AG09319 (cell line): ENCODE data around the gene BTBD2.

ENCODE experiments used
- DNase-seq: peaks from one replicate; pipeline ENCODE4 v3.0.0-alpha.2; 2010; ENCODE audit warnings: low read depth; ENCODE audit errors: extremely low read depth
- TF ChIP-seq, protein P1 (sequence below): IDR thresholded peaks from 2 replicates; pipeline ENCODE4 v1.5.1; 2011; ENCODE audit warnings: low read depth, mild to moderate bottlenecking, inconsistent platforms, low read length, moderate library complexity

Gene BTBD2

DNA sequence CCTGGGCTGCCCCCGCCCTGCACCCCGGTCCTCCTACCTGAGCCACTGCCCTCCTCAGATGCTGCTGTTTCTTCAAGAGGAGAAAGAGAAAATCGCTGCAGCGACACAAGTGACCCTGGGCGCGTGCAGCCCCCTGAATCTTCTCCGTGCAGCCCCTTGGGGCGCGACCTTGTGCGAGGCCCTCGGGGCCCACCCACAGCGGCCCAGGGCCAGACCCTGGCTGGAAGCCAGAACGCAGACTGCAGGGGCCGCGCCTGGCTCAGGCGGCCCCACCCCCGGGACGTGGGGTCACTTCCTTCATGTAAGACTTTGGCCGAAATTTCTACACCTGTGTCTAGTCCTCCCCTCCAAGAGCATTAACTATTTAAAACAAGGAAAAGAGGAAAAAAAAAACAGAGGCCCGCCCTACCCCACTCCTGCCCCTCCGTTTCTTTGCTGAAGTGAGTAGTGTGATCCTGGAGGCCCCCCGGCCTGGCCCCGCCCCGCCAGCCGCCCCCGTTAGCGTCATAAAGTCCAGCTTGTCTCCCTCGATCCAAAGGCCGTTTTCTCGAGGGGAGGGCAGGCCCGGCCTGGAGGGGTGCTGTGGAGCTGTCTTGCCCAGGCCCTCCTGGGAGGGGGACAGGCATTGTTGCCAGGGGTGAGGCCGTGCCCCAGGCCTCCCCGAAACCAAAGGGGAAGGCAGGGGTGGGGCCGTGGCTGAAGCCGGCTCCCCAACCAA is 35.3 kb downstream of the BTBD2 start:
- TF ChIP-seq, protein P1, sequence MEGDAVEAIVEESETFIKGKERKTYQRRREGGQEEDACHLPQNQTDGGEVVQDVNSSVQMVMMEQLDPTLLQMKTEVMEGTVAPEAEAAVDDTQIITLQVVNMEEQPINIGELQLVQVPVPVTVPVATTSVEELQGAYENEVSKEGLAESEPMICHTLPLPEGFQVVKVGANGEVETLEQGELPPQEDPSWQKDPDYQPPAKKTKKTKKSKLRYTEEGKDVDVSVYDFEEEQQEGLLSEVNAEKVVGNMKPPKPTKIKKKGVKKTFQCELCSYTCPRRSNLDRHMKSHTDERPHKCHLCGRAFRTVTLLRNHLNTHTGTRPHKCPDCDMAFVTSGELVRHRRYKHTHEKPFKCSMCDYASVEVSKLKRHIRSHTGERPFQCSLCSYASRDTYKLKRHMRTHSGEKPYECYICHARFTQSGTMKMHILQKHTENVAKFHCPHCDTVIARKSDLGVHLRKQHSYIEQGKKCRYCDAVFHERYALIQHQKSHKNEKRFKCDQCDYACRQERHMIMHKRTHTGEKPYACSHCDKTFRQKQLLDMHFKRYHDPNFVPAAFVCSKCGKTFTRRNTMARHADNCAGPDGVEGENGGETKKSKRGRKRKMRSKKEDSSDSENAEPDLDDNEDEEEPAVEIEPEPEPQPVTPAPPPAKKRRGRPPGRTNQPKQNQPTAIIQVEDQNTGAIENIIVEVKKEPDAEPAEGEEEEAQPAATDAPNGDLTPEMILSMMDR = no peak

DNA sequence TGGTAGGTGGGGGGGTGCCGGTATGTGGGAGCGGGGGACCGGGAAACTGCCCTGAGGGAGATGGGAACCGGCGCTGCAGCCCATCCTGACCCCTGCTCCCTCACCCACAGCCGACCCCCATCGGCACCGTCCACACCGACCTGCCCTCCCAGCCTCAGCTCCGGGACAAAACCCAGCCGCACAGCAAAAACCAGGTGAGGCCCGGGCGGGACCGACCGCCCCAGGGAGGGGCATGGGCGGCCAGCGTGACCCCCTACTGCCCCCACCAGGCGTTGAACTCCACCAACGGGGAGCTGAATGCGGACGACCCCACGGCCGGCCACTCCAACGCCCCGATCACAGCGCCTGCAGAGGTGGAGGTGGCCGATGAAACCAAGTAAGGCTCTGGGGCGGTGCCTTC is 35.9 kb downstream of the BTBD2 start:
- no peak for DNase-seq

More for the DNA sequence above, 35.3 kb downstream of the BTBD2 start:
- no peak for DNase-seq

DNA sequence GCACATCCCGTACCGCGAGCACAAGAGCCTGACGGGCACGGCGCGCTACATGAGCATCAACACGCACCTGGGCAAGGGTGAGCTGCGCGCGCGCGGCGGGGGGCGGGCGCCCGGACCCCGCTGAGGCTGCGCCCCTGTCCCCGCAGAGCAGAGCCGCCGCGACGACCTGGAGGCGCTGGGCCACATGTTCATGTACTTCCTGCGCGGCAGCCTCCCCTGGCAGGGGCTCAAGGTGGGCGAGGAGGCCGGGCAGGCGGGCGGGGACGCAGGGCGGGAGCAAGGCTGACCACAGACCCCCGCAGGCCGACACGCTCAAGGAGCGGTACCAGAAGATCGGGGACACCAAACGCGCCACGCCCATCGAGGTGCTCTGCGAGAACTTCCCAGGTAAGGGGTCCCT is 36.5 kb downstream of the BTBD2 start:
- no peak for DNase-seq
- TF ChIP-seq, protein P1 = no peak

More for the DNA sequence above, 35.9 kb downstream of the BTBD2 start:
- TF ChIP-seq, protein P1 = no peak

DNA sequence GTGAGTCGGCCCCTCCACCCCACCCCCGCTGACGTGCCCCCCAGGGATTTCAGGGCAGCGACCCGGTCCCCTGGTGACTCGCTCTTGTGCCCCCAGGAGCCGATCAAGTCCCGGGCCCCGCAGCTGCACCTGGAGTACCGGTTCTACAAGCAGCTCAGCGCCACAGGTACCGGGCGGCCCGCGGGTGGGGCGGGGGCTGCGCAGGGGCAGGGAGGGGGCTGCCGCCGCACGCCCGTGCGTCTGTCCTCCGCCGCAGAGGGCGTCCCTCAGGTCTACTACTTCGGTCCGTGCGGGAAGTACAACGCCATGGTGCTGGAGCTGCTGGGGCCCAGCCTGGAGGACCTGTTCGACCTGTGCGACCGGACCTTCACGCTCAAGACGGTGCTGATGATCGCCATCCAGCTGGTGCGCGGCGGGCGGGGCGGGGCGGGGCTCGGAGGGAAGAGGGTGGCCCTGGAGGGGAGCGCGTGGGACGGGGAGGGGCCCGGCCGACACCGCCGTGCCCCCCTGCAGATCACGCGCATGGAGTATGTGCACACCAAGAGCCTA is 37.1 kb downstream of the BTBD2 start:
- no peak for DNase-seq
- TF ChIP-seq, protein P1 = no peak

DNA sequence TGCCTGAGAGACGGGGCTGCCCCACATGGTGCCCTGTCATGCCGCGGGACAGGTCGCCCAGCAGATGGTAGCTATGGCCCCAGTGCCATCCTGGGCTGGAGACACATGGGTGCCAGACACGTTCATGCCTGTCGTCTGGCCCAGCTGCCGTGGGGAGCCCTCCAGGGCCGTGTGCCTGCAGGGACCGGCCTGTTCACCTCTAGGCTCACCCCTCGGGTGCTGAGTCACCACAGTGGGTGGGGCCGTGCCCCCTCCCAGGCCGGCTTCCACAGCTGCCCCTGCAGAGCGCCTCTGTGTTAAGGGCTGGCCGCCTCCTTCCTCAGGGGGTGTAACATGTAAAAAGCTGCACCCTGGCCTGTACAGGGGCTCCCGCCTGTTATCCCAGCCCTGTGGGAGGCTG is 38.4 kb downstream of the BTBD2 start:
- TF ChIP-seq, protein P1 = no peak
- DNase-seq = no peak

DNA sequence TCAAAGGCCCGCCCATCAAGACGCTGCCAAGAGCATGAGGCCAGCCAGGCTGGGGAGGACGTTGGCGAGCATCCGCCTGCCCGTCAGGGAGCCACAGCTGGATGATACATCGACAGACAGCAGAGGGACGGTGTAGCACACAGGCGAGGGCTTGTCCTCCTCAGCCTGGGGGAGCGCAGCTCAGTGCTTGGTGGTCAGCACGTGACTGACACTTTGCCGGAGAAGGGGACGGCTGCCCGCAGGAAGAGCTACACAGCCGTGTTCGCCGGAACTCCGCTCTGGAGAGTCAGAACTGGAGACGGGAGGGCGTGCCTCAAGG is 40.4 kb downstream of the BTBD2 start:
- TF ChIP-seq, protein P1 = no peak
- no peak for DNase-seq

DNA sequence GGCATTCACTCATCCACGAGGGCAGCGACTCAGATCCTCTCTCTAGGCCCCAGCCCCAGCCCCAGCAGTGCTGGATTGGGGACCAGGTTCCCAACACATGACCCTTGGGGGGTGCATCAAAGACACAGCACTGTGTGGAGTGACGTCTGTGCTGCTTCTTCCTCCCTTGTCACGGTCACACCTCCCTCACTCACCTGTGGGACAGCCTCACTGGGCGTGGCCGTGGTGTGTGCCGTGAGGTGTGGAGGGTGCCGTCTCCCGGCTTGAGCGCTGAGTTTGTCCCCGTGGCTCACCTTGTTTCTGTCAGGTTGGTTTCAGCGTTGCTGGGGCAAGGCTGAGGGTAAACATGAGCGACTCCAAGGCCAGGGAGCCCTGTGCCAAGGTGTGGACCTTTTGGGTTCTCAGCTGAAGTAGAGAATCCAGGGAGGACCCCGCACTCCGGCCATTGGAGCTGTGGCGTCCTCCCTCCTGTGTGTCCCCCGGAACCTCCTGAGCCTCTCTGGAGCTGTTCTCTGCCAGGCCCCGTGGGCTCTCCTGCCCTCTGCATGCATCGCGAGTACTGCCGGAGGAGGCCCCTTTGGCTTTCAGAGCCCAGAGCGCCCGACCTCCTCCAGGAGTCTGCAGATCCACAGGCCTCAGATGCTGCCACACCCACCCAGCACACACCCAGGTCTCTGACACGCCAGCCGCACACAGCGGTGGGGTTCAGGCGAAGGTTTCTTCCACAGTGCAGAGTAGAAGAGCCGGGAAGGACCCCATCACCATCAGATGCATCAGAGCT is 40.9 kb downstream of the BTBD2 start:
- no peak for DNase-seq
- TF ChIP-seq, protein P1 = no peak
